ENCODE measurements around the gene MELK. TPM values are rescaled to one million over a fixed set of nuclear protein-coding genes. Genes with fewer than 3 reads are reported as not detected.
"Not testable (repeated sequence)": the region's sequence is repeated elsewhere in the genome, so short reads cannot be mapped to it uniquely, and the experiment has no call there.

Gene MELK
- total RNA-seq = 10 to 100 TPM in 1 of 9 donors, 1 to 10 TPM in 3, under 1 TPM in 5; 0.12 to 11.4 (median 0.95) TPM
- 1 to 10 TPM in 1 of 3 donors, under 1 TPM in 2; 0.24 to 1.6 (median 0.24) TPM for polyA plus RNA-seq
- long read RNA-seq, donor 1, partial matches to known transcripts = 0 of 1 reads
- long read RNA-seq, donor 1, other reads (novel, unspliced or antisense) = 0 of 1 reads
- long read RNA-seq, donor 2 = 0 reads
- long read RNA-seq, donor 3 = 0 reads
- long read RNA-seq, donor 4 = 0 reads
- long read RNA-seq, donor 5 = 0 reads
- long read RNA-seq, donor 6 = 0 reads
- long read RNA-seq, donor 7 = 0 reads
- long read RNA-seq, donor 8 = 0 reads
- long read RNA-seq, donor 9, partial matches to known transcripts = 0 of 1 reads
- long read RNA-seq, donor 9, other reads (novel, unspliced or antisense) = 0 of 1 reads
- long read RNA-seq, donor 10 = 0 reads

GRCh38 chr9:36572515-36573418 is at the start of gene MELK:
Gene MELK (plus strand): TSS chr9:36572895. CDS start chr9:36581682, 8,787 bp downstream.
- no peaks in the 10 kb centered on the region for H3K27me3 ChIP-seq
- peak; percentile 61 to 78 (median 74) for DNase-seq
- H3K9me3 ChIP-seq (replicated peaks in 1 of 3) = no peaks in the 10 kb centered on the region
- H3K27ac ChIP-seq = peak within 1 kb of the TSS in 3 of 5 donors; percentile 27 to 45 (median 29)
- TF ChIP-seq POLR2A (IDR thresholded peaks at IDR 0.05) (peak in 1 of 2 donors; percentile 24), CTCF (IDR thresholded peaks at IDR 0.05) (no peak)
- WGBS, 4 donors = 0 to 1% (median 0%) methylated on average over 25 to 74 of the region's 74 CpGs
- no peaks in the 10 kb centered on the region for H3K36me3 ChIP-seq (replicated peaks in 1 of 2)
- peaks cover 0 to 9% of the 10 kb centered on the region in 2 donors for H3K4me1 ChIP-seq (replicated peaks in 1 of 2)
- peak within 1 kb of the TSS in 3 of 4 donors; percentile 47 to 71 (median 58) for H3K4me3 ChIP-seq
- intact Hi-C loops (cut with DNase I) = no loop called here

GRCh38 chr9:36530224-36530623 is 42.5 kb upstream of the MELK start:
- no peaks in the 10 kb centered on the region for H3K9me3 ChIP-seq (replicated peaks in 1 of 3)
- no peak for TF ChIP-seq CTCF (IDR thresholded peaks at IDR 0.05)
- TF ChIP-seq POLR2A (IDR thresholded peaks at IDR 0.05) = no peak
- H3K27me3 ChIP-seq = no peaks in the 10 kb centered on the region
- no peaks in the 10 kb centered on the region for H3K36me3 ChIP-seq (replicated peaks in 1 of 2)
- intact Hi-C loops (cut with DNase I) = no loop called here
- 89 to 100% (median 95%) methylated on average over 2 of the region's 2 CpGs for WGBS, 4 donors
- H3K4me1 ChIP-seq (replicated peaks in 1 of 2) = no peaks in the 10 kb centered on the region
- no peak for DNase-seq
- no peak overlapping the region for H3K27ac ChIP-seq
- no peak overlapping the region for H3K4me3 ChIP-seq

GRCh38 chr9:36532353-36532752 is 40.3 kb upstream of the MELK start:
- no peak for TF ChIP-seq CTCF (IDR thresholded peaks at IDR 0.05)
- TF ChIP-seq POLR2A (IDR thresholded peaks at IDR 0.05) = no peak
- Histone ChIP-seq H3K4me1 (replicated peaks in 1 of 2) (no peaks in the 10 kb centered on the region), H3K9me3 (replicated peaks in 1 of 3) (no peaks in the 10 kb centered on the region), H3K4me3 (no peak overlapping the region), H3K36me3 (replicated peaks in 1 of 2) (no peaks in the 10 kb centered on the region), H3K27me3 (no peaks in the 10 kb centered on the region), H3K27ac (no peak overlapping the region)
- no peak for DNase-seq
- WGBS, 4 donors = 60 to 72% (median 61%) methylated on average over 3 of the region's 3 CpGs
- intact Hi-C loops (cut with DNase I) = no loop called here

- H3K4me1 ChIP-seq (replicated peaks in 1 of 2); intact Hi-C loops (cut with DNase I); H3K36me3 ChIP-seq (replicated peaks in 1 of 2); H3K4me3 ChIP-seq; DNase-seq; H3K27me3 ChIP-seq; H3K27ac ChIP-seq; H3K9me3 ChIP-seq (replicated peaks in 1 of 3): not testable (repeated sequence)
- 74 to 87% (median 81%) methylated on average over 6 of the region's 6 CpGs for WGBS, 4 donors
Measured at GRCh38 chr9:36533726-36534125, 39.0 kb upstream of the MELK start.
